HG03103 (cell line): ENCODE measurements around the gene HIBCH.
"Not testable (repeated sequence)": the region's sequence is repeated elsewhere in the genome, so short reads cannot be mapped to it uniquely, and the experiment has no call there.

Source experiments
- ATAC-seq: cut with Tn5 transposase; IDR thresholded peaks from one replicate; pipeline ENCODE4 v1.9.1; 2021; ENCODE audit warnings: low read depth; ENCODE audit not compliant: unreplicated experiment

HIBCH gene

DNA sequence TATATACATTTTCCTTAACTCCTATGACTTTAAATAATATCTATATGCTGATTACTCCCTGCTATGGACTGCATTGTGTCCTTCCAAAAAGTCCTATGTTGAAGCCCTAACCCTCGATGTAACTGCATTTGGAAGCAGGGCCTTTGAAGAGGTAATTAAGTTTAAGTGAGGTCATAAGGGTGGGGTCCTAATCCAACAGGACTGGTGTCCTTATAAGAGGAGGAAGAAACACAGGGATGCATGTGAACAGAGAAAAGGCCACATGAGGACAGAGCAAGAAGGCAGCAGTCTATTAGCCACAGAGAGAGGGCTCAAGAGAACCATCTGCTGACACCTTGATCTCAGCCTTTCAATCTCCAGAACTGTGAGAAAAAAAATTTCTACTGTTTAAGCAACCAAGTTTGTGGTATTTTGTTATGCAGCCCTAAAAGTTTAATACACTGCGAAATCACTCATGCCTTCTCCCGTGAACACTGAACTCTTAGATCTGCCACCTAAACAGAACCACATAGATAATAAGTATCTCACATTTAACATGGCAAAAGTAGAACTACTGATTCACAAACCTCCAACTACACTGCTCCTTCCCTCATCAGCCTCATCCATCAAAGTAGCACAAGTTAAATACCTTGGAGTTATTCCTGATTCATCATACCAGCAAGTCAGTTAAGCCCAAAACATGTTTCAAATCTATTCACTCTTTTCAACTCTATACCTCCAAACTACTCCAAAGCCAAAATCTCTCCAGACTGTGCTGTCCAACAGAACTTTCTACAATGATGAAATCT lies 65.4 kb downstream of the HIBCH start:
- ATAC-seq, result no peak

GRCh38 chr2:190250421-190250820 lies 69.2 kb downstream of the HIBCH start:
- no peak for ATAC-seq

DNA sequence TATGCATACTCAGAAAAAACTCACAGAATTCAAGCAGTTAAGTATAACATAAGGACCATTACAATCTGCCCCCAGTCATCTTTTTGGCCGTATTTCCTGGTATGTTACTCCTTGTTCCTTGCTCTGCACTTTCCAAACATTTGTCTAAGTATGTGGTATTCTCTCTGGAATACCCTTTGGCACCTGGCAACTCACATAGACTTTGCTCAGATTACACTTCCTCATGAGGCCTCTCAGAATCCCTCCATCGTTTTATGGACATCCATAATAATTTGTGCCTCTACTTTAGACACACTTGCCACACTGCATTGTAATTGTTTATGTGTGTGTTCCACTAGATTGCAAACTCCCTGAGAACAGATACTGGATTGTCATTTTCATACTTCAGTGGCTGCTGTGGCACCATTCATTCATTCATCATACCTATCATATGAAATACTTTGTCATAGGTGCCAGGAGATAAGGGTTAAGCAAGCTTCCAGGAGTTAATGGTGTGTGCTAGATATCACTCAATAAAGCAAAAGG lies 84.0 kb downstream of the HIBCH start:
- ATAC-seq, result no peak

DNA sequence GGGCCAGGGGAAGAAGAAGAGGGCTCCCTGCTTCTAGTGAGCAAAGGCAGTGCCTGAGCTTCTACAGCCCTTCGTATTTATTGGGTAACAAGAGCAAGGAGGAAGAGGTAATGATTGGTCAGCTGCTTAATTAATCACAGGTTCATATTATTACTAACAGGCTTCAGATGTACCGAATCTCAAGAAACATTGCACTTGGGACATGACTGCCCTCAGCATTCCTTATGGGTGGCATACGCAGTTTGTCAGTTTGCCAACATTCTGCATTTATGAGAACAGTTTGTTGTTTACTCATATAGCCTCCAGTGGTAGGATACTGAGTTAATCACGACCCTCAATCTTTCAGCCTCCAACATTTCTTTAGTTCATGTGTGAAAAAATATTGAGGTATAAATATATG lies 84.5 kb downstream of the HIBCH start:
- no peak for ATAC-seq

GRCh38 chr2:190223989-190224388 lies 95.6 kb downstream of the HIBCH start:
- not testable (repeated sequence) for ATAC-seq

DNA sequence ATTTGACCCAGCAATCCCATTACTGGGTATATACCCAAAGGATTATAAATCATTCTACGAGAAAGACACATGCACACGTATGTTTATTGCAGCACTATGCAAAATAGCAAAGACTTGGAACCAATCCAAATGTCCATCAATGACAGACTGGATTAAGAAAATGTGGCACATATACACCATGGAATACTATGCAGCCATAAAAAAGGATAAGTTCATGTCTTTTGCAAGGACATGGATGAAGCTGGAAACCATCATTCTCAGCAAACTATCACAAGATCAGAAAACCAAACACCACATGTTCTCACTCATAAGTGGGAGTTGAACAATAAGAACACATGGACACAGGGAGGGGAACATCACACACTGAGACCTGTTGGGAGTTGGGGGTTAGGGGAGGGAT lies 96.9 kb downstream of the HIBCH start:
- ATAC-seq, result not testable (repeated sequence)

GRCh38 chr2:190221429-190221828 lies 98.2 kb downstream of the HIBCH start:
- no peak for ATAC-seq

DNA sequence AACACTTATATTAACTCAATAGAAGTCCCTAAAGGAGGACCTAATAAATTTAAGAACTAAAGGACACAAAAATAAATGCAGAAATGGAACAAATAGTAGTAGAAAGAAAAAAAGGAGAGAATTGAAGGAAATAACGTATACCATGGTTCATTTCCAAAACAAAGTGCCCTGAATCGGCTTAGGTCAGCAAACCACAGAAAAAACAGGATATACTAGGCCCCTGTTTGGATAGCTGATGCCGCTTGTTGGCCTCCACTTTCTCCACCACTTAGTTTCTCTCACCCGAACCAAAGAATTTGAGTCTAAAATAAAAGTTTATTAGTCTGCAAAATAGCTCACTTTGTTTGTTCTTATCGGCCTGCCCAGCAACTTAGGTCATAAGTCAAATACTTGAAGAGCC lies 100.4 kb downstream of the HIBCH start:
- no peak for ATAC-seq

DNA sequence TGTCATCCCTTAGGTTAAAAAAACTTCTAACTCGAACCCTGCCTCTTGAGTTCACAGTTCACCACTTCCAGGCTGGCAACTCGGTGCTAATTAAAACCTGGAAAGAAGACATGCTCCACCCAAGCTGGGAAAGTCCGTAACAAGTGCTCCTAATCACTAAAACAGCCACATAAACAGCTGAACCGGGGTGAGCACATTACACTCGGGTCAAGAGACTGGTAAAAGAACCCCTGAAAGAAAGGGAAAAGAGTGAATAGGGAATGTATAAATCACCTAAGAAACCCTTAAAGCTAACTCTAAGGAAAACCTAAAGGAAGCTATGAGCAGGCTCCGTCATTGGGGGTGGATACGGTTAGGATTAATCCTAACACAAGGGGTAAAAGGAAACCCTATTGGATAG lies 102.0 kb downstream of the HIBCH start:
- ATAC-seq, result no peak

- no peak for ATAC-seq
These were observed 102.8 kb downstream of the HIBCH start for GRCh38 chr2:190216829-190217228.

- ATAC-seq, result no peak
These were observed 104.0 kb downstream of the HIBCH start for GRCh38 chr2:190215620-190216019.

DNA sequence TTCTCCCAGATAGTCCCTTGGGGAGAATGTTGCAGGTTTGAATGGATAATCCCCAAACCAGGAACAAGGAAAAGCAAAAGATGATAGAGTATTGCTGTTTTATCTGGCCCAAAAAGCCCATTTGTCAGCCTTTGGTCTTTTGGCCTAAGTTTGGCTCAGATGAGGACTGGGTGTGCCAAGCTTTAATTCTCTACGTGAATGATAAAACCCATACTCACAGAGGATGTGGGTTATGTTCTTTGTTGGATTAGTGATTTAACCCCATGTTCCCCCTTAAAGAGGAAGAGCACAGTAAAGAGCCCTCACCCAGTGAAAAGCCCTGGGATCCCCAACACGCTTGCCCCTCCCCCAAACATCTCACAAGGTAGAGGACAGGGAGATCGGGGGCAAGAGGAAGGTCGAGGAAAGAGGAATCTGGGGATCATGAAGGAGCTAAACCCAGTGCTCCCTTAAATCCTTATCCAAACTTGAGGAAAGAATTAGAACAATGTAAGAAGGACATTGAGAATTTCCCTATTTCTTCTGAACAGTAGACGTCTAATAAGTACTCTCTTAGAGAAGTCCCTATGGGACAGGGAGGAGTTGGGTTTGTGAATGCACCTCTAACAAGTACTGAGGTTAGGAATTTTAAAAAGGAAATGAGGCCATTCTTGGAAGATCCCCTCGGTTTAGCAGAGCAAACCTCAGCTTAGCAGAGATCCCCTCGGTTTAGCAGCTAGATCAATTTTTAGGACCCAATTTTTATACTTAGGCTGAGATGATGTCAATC lies 105.0 kb downstream of the HIBCH start:
- ATAC-seq, result no peak

DNA sequence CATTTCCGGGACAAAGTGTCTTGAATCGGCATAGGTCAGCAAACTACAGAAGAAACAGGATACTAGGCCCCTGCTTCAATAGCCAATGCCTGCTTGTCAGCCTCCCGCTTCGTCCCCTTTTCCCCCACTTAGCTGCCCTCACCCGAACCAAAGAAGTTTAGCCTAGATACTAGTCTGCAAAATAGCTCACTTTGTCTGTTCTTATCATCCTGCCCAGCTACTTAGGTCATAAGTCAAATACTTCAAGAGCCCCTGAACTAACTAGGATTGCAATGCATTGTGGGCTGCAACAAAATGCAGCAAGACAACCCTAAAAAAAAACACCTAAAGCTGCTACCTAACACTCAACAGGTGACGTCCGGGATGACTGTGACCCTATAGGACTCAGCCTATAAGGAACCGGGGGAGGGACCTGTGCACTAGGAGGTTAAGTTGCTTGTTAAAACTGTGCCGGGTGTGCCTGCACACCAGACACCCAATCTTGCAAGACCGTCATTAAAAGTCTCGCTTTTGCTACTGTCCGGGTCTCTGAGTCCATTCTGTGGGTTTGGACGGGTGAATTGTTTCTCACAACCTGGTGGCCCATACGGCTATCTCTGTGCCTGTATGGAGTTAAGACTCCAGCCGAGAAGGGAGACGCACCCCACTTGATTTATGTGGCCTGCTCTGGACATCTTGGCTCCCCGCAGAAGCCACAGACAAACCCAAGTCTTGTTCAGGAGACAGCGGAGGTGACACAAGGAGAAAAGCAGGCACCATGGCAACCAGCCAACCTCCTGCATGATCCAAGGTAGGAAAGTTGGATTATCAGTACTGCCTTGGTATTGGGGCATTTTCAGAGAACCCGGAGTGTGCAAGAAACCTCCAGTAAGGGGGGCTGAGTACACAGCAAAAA lies 105.9 kb downstream of the HIBCH start:
- no peak for ATAC-seq

- no peak for ATAC-seq
These were observed 109.2 kb downstream of the HIBCH start for GRCh38 chr2:190210471-190210870.

- ATAC-seq, result no peak
These were observed 110.1 kb downstream of the HIBCH start for GRCh38 chr2:190209559-190209958.

DNA sequence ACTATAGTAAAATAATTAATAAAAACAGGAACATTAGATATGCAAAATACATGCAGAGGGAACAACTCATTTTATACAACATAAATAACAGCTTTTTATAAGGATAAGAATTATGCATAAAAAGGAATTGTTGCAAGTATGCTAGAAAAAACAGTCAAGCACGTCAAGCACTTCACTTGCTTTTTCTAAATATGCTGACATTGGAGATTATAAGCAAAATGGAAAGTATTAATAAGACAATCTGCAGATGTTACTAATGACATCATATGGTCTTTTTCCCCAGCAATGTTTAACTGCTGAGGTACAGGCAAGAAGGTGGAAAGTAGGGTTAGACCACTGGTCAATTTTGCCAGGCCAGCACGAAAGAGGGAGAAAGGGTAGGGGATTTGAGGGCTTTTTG lies 111.7 kb downstream of the HIBCH start:
- ATAC-seq, result no peak

DNA sequence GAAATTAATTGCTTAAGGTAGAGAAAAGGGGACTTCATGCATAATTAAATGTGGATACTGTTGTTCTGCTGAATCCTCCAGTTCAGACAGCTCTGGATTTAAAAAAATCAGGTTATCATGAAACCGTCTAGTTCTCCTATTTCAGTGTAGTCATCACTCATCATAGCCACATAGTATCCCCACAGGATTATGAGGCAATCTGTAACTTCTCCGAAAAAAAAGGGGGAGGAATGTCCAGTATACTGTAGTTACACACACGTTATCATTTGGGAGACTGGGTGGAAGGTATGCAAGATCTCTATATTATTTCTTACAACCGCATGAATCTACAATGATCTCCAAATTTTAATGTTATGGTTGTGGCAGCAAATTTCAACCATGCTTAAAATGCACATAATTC lies 114.0 kb downstream of the HIBCH start:
- ATAC-seq, result no peak

GRCh38 chr2:190202604-190203003 lies 117.0 kb downstream of the HIBCH start:
- no peak for ATAC-seq

DNA sequence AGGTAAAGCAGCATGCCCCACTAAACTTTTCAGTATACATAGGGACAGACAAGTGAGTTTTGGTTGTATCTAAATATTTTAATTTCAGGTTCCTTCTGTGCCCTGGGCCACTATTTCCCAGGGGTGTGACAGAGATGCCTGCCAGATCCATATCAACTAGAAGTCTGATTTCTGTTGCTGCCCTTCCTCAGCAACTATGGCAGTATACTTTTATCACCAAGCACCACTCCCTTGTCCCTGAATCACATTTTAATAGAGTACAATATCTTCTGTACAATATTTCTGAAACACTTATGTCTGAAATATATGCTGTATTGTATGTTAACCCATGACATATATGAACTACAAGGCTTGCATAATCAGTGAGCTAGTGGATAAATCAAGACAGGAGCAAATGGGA lies 117.6 kb downstream of the HIBCH start:
- no peak for ATAC-seq

GRCh38 chr2:190200603-190201002 lies 119.0 kb downstream of the HIBCH start:
- no peak for ATAC-seq

DNA sequence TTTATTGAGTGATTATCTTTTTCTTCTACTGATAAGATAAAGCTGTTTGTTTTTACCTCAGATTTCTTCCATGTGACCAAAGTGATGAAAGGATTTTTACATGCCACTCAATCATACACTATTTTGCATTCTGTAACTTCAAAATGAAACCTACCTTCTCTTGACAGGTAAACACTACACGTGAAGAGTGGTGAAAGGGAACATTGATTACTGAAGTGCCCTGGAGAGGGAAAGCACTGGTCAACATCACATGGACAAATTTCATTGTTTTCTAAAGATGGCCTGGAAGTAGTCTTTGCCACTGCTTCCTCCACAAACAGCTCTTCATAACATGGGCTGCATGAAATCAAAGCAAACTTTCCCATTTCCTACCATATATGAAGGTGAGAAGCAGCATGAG lies 120.1 kb downstream of the HIBCH start:
- ATAC-seq, result no peak
